Gastroesophageal sphincter (tissue), 3 donors: ENCODE results near the gene PYY.

ENCODE experiments used
- CTCF ChIP-seq, 4 experiments: fragments of 200-600 bp in 2 of 4; fragments of 450-650 bp in 2 of 4; sonication (generic) in 1 of 4; IDR thresholded peaks; one replicate each; pipeline ENCODE4 v1.5.1; 2017 to 2019; ENCODE audit warnings: antibody characterized with exemption in 4 of 4, mild to moderate bottlenecking in 2 of 4, moderate library complexity in 2 of 4
- POLR2A ChIP-seq, 2 donors: fragments of 450-650 bp; IDR thresholded peaks; one replicate each; pipeline ENCODE4 v1.6.1; 2017; ENCODE audit warnings: antibody characterized with exemption in 2 of 2, mild to moderate bottlenecking in 2 of 2, moderate library complexity in 1 of 2

GRCh38 chr17:43970366-43970765 lies 16.6 kb upstream of the PYY start:
- no peak for TF ChIP-seq CTCF (IDR thresholded peaks at IDR 0.05)
- TF ChIP-seq POLR2A (IDR thresholded peaks at IDR 0.05), result no peak
